Skeletal muscle satellite cell (primary cell): ENCODE measurements around the gene ARHGAP4. TPM values are rescaled to one million over a fixed set of nuclear protein-coding genes. Genes with fewer than 3 reads are reported as not detected.

Experiments
- H3K27me3 ChIP-seq: 2 replicates; pipeline ENCODE4 v1.7.0; 2013; ENCODE audit warnings: low read length; ENCODE audit not compliant: control insufficient read depth, insufficient read depth
- H3K36me3 ChIP-seq: 2 replicates; pipeline ENCODE4 v1.7.0; 2013; ENCODE audit warnings: mild to moderate bottlenecking, control low read depth, low read length; ENCODE audit not compliant: insufficient read depth
- H3K4me1 ChIP-seq: 2 replicates; pipeline ENCODE4 v1.7.0; 2013; ENCODE audit warnings: low read length; ENCODE audit not compliant: control insufficient read depth, insufficient read depth
- H3K4me2 ChIP-seq: 2 replicates; pipeline ENCODE4 v1.7.0; 2013; ENCODE audit warnings: mild to moderate bottlenecking, low read length
- H3K4me3 ChIP-seq: 2 replicates; pipeline ENCODE4 v1.7.0; 2013; ENCODE audit warnings: low read length
- H3K9ac ChIP-seq: 2 replicates; pipeline ENCODE4 v1.7.0; 2013; ENCODE audit warnings: mild to moderate bottlenecking, low read depth, low read length, moderate library complexity
- H3K9me3 ChIP-seq: replicated peaks from 2 replicates; pipeline ENCODE4 v1.7.0; 2013; ENCODE audit warnings: mild to moderate bottlenecking, control low read depth, low read length
- total RNA-seq: library from RNA; depleted of rRNA; stranded (reverse); fragments of >200 nt; gene quantifications from 2 replicates; pipeline ENCODE4 v1.2.3, GENCODE V29; 2012; rRNA removed

ARHGAP4 gene
- total RNA-seq: 0.76 and 1.3 TPM in 2 replicates

GRCh38 chrX:153925739-153926551 lies at the start of gene ARHGAP4:
Gene ARHGAP4 (minus strand): TSS chrX:153926264. CDS start chrX:153926202, 62 bp downstream.
- H3K4me1 ChIP-seq: peaks cover 48% of the 10 kb centered on the region

GRCh38 chrX:153974726-153975286 lies 48.7 kb upstream of the ARHGAP4 start:
- Histone ChIP-seq H3K36me3 (no peaks in the 10 kb centered on the region), H3K9ac (peak overlapping the region; percentile 97), H3K9me3 (no peaks in the 10 kb centered on the region), H3K27me3 (no peaks in the 10 kb centered on the region), H3K4me2 (peak overlapping the region; percentile 95), H3K4me3 (no peak overlapping the region), H3K4me1 (peaks cover 17% of the 10 kb centered on the region)

More at GRCh38 chrX:153925739-153926551, at the start of gene ARHGAP4:
- Histone ChIP-seq H3K9ac (peak within 1 kb of the TSS; percentile 85), H3K4me2 (peak within 1 kb of the TSS; percentile 83), H3K36me3 (peaks cover 18% of the 10 kb centered on the region), H3K4me3 (peak within 1 kb of the TSS; percentile 74), H3K9me3 (no peaks in the 10 kb centered on the region), H3K27me3 (no peaks in the 10 kb centered on the region)

DNA sequence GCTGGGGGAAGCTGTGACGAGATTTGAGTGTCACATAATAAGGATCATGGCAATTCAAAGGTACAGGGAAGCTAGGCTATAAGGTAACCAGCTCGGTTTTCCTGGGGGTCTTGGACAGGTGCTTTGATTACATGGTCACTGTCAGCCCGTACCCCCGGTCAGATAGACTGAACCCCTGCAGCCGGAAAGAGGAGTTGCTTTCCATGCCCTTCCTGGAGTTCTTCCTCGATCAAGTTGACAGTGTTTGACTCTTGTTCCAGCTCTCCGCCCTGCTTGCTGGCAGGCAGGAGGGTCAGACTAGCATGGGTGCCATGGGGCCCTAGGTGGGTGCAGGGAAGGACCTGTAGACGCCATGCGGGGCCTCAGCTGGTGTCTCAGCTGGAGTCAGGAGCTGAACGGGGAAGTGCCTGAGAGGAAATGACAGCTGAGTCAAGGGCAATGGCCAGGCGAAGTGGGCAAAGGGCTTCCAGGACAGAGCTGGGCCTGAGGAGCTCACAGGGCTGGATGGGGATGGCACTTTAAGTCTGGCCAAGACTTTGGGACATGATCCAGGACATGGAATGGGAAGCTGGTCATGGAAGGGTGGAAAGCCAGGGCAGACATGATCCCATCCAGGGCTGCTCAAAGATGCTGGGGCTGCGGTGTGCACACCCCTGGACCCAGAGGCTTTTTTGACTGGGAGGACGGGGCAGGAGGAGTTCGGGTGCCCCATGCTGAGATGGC lies 48.1 kb upstream of the ARHGAP4 start:
- Histone ChIP-seq H3K9me3 (no peaks in the 10 kb centered on the region), H3K4me2 (peak overlapping the region; percentile 95), H3K36me3 (no peaks in the 10 kb centered on the region), H3K4me3 (peak overlapping the region; percentile 85), H3K4me1 (peaks cover 17% of the 10 kb centered on the region), H3K9ac (peak overlapping the region; percentile 97), H3K27me3 (no peaks in the 10 kb centered on the region)

DNA sequence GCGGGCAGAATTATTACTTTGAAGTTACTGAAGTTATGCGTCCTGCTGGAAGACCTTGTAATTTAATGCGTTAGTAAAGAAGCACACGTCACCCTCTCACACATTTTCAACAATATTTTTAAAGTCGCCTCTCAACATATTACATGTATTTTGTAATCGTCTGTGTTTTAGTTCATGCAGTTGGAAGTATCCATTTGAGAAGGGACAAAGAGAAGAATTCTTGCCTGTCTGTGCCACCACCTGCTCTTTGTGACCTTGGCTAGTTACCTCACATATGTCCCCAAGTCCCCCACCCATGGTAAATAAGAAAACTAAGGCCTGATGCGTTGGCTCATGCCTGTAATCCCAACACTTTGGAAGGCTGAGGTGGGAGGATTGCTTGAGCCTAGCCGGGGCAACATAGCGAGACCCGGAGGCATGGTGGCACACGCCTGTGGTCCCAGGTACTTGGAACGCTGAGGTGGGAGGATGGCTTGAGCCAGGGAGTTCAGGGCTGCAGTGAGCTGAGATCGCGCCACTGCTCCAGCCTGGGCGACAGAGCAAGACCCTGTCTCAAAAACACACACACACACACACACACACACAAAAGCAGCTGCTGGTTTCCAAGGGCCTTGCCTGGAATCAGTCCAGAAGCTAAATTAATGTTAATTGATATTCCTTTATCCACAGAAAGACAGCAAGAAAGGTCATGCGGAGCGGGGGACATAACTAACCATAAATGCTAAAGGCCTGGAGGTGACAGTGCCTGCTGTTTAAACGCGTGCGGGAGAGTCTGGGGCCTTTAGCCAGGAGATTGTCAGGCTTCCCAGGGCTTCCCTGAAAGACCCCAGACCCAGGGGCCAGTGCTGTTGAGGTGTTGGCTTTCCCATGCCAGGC lies 47.3 kb upstream of the ARHGAP4 start:
- Histone ChIP-seq H3K4me2 (peak overlapping the region; percentile 95), H3K4me3 (peak overlapping the region; percentile 85), H3K36me3 (peaks cover 4% of the 10 kb centered on the region), H3K4me1 (peaks cover 24% of the 10 kb centered on the region), H3K9ac (peak overlapping the region; percentile 97), H3K9me3 (no peaks in the 10 kb centered on the region), H3K27me3 (no peaks in the 10 kb centered on the region)

DNA sequence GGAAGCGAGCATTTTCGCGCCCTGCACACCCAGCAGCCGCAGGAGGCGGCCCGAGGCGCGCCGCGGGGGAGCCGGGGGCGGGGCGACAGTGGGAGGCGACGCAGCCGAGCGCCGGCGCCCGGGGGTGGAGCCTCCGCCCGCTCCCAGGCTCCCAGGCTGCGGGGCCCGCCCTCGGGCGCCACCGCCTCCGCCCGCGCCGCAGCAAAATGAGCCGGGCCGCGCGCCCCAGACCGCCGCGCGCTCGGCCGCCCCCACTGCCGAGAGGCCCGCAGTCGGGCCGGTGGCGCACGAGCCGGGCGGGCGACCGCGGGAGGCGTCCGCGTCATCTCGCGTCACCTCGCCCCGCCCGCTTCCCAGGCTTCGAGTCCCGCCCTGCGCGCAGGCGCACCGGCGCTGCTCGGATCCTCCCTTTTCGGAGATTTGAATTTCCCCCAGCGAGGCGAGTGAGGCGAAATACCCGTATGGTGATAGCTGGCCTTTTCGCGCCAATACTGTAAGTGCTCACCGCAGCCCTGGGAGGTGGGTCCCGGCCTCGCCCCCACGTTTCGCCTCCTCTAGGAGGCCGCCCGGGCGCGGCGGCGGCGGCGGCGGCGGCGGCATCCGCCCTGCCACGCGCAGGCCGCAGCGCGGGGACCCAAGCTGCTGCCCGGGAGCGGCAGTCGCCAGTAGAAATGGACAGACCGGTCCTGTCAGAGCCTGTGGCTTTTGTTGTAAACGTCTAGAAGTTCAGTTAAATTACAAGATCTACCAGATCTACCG lies 46.5 kb upstream of the ARHGAP4 start, which contains the start of gene TMEM187:
TSS of gene TMEM187 (plus strand) at position 387 of the 759 bp plus-strand sequence. CDS start 9,309 bp downstream, outside the sequence.
- peak within 1 kb of the TSS; percentile 85 for H3K4me3 ChIP-seq
- H3K36me3 ChIP-seq: peaks cover 10% of the 10 kb centered on the region
- peak within 1 kb of the TSS; percentile 95 for H3K4me2 ChIP-seq
- H3K27me3 ChIP-seq: no peaks in the 10 kb centered on the region
- peaks cover 32% of the 10 kb centered on the region for H3K4me1 ChIP-seq
- peak within 1 kb of the TSS; percentile 97 for H3K9ac ChIP-seq
- H3K9me3 ChIP-seq: no peaks in the 10 kb centered on the region

- Histone ChIP-seq H3K36me3 (peaks cover 10% of the 10 kb centered on the region), H3K27me3 (no peaks in the 10 kb centered on the region), H3K9me3 (no peaks in the 10 kb centered on the region), H3K4me1 (peaks cover 40% of the 10 kb centered on the region), H3K4me3 (peak within 1 kb of the TSS; percentile 85), H3K4me2 (peak within 1 kb of the TSS; percentile 95), H3K9ac (peak within 1 kb of the TSS; percentile 97)
Observed at GRCh38 chrX:153971450-153972367, 45.6 kb upstream of the ARHGAP4 start, which contains the start of gene HCFC1. Gene HCFC1 (minus strand): TSS chrX:153971818. CDS start chrX:153970840, 978 bp downstream.

GRCh38 chrX:153971124-153971449 lies 45.0 kb upstream of the ARHGAP4 start:
- peak overlapping the region; percentile 85 for H3K4me3 ChIP-seq
- peak overlapping the region; percentile 95 for H3K4me2 ChIP-seq
- H3K9ac ChIP-seq: peak overlapping the region; percentile 97
- H3K36me3 ChIP-seq: peaks cover 10% of the 10 kb centered on the region
- no peaks in the 10 kb centered on the region for H3K27me3 ChIP-seq
- H3K4me1 ChIP-seq: peaks cover 46% of the 10 kb centered on the region
- no peaks in the 10 kb centered on the region for H3K9me3 ChIP-seq

- peaks cover 50% of the 10 kb centered on the region for H3K4me1 ChIP-seq
Observed at GRCh38 chrX:153970357-153971123, 44.5 kb upstream of the ARHGAP4 start.

GRCh38 chrX:153969904-153970356 lies 43.9 kb upstream of the ARHGAP4 start:
- Histone ChIP-seq H3K9me3 (no peaks in the 10 kb centered on the region), H3K9ac (peak overlapping the region; percentile 76), H3K36me3 (peaks cover 10% of the 10 kb centered on the region), H3K27me3 (no peaks in the 10 kb centered on the region), H3K4me3 (peak overlapping the region; percentile 85), H3K4me2 (peak overlapping the region; percentile 88), H3K4me1 (peaks cover 50% of the 10 kb centered on the region)

More at GRCh38 chrX:153970357-153971123, 44.5 kb upstream of the ARHGAP4 start:
- Histone ChIP-seq H3K9me3 (no peaks in the 10 kb centered on the region), H3K4me3 (peak overlapping the region; percentile 85), H3K4me2 (peak overlapping the region; percentile 95), H3K9ac (peak overlapping the region; percentile 97), H3K36me3 (peaks cover 10% of the 10 kb centered on the region), H3K27me3 (no peaks in the 10 kb centered on the region)
